Measurements from ENCODE around the gene RIT1.

The RIT1 gene

DNA sequence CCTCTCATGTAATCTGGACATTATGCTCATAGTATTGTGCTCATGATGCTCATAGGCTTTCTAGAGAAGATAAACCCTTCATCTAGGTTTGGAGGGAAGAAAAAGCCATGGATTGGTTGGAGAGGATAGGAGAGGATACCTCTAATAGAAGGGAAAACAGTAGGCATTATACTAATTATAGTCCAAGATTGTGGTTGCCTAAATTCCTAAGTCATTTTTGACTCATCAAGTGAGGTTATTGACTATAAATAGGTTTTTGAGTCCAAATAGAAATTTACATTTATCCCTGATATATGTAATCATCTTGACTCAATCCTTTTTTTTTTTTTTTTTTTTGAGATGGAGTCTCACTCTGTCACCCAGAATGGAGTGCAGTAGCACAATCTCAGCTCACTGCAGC lies 46.8 kb downstream of the RIT1 start:
- peak; percentile 11 for FAIRE-seq
- TF ChIP-seq, protein P1, sequence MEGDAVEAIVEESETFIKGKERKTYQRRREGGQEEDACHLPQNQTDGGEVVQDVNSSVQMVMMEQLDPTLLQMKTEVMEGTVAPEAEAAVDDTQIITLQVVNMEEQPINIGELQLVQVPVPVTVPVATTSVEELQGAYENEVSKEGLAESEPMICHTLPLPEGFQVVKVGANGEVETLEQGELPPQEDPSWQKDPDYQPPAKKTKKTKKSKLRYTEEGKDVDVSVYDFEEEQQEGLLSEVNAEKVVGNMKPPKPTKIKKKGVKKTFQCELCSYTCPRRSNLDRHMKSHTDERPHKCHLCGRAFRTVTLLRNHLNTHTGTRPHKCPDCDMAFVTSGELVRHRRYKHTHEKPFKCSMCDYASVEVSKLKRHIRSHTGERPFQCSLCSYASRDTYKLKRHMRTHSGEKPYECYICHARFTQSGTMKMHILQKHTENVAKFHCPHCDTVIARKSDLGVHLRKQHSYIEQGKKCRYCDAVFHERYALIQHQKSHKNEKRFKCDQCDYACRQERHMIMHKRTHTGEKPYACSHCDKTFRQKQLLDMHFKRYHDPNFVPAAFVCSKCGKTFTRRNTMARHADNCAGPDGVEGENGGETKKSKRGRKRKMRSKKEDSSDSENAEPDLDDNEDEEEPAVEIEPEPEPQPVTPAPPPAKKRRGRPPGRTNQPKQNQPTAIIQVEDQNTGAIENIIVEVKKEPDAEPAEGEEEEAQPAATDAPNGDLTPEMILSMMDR (IDR thresholded peaks at IDR 0.05; ENCODE audit: insufficient read depth, missing control alignments), result no peak
- no peak for DNase-seq (ENCODE audit: insufficient read length, low spot score)

DNA sequence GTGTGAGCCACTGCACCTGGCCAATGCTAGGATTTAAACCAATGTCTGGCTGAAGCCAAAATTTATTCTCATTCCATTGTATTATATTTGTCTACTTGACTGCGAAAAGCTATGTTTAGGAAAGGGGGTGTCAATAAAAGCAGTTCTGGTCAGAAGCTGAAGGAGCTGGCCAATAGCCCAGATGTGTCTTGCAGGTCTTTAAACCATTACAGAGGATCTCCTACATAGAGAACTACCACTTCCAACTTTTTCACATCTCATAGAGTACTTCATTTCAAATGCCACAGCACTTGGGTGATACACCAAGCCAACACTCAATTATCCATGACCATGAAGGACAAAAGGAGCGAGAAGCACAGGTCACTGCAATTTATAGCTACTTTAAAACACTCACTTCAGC lies 49.3 kb downstream of the RIT1 start:
- TF ChIP-seq, protein P1 (IDR thresholded peaks at IDR 0.05; ENCODE audit: insufficient read depth, missing control alignments), result no peak
- FAIRE-seq, result no peak

DNA sequence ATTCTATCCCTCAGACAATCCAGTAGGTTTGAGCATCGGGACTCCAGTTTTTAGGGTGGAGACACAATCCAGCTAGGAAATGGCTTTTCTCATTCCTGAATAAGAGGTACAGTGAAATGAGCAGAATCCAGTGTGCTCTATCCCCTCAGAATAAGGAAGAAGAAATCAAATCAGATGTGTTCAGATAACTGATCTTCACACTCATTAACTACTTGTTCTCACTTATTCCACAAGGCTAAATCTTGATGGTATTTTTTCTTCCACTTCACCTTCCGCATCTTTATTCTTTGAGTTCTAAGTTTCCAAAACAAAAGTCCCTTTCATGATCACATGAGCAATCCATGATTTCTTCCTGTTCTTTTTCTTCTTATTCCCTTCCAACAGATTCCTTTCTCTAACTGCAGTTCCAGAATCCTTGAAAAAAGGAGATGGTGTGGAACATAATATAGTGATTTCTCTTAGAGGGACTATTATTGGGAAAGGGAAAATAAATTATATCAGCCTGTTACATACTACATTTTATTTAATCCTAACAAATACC lies 50.1 kb downstream of the RIT1 start:
- TF ChIP-seq, protein P1 (IDR thresholded peaks at IDR 0.05; ENCODE audit: insufficient read depth, missing control alignments), result no peak
- peak; percentile 89 for FAIRE-seq
- DNase-seq (ENCODE audit: insufficient read length, low spot score), result no peak

More for the DNA sequence above, 49.3 kb downstream of the RIT1 start:
- DNase-seq (ENCODE audit: insufficient read length, low spot score), result no peak

DNA sequence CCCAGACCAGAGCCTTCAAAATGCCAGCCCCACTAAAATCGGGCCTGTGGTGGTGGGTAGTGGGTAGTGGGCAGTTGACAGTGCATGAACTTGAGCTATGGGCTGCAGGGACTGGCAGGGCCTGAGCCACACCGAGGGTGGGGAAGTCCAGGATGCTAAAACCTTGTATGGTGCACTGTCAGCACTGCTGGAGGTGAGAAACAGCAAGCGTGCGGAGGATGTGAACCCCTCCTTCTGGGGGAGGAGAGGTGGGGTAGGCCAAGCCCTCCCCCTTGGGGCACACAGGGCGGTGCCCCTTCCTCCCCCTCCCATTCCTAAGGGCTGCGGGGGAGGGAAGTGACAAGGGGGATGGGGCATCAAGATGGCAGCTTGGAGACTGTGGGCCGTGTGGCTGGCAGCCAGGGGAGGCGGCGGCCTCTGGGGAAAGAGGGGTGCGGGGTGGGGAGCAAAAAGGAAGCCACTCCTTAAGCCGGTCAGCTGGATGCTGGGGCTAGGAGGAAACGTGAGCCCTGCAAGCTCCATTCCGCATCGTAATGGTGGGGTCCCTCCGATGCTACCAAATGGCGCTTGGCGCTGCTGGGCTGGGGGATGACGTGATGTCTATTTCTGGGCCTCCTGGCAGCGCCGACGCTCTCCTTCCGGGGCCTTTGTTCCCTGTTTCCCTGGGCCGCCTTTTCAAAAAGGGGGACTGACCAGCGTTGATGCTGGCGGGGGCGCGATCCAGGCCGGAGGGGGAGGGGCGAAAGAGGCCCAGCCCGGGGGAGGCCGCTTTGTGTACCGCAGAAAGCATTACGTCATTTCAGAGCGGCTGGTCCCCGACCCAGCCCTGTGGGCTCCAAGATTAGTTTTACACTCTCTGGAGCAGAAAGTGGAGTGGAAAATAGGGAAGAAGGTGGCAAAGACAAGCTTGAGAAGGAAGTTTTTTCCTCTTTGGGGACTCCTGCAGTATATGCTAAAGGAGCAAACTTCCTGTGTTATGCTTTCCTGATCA lies 51.0 kb downstream of the RIT1 start:
- DNase-seq (ENCODE audit: insufficient read length, low spot score), result peak; percentile 71
- no peak for FAIRE-seq
- TF ChIP-seq, protein P1 (IDR thresholded peaks at IDR 0.05; ENCODE audit: insufficient read depth, missing control alignments), result no peak

DNA sequence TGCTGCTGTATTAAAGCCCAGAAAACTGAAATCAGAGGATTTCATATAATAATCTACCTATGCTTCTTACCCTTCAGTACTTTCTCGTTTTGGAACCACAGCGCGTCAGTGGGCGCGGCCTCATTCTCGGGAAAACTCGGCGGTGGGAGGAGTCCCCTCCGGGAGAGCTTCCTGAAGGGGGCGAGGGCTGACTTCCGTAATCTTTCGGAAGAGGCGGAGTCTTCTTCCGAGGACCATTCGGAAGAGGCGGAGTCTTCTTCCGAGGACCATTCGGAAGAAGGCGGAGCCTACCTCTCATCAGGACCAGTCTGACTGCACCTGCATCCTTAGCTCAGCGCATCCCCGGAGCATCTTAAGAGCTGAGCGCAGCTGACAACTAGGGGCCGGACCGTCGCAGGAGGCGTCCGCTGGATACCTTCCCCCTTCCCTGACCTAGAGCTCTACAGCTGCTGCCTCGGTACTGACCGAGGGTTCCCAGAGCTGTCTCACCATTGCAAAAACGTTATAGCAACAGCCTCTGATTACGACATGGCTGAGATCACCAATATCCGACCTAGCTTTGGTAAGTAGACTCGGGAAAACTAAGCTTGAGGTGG lies 51.8 kb downstream of the RIT1 start, which contains the start of gene SYT11:
Gene SYT11, plus strand, starts transcription at position 334 of the 596 bp plus-strand sequence. Its CDS starts 195 bp downstream, at position 529.
- peak; percentile 82 for FAIRE-seq
- TF ChIP-seq, protein P1 (IDR thresholded peaks at IDR 0.05; ENCODE audit: insufficient read depth, missing control alignments), result no peak
- peak; percentile 73 for DNase-seq (ENCODE audit: insufficient read length, low spot score)

DNA sequence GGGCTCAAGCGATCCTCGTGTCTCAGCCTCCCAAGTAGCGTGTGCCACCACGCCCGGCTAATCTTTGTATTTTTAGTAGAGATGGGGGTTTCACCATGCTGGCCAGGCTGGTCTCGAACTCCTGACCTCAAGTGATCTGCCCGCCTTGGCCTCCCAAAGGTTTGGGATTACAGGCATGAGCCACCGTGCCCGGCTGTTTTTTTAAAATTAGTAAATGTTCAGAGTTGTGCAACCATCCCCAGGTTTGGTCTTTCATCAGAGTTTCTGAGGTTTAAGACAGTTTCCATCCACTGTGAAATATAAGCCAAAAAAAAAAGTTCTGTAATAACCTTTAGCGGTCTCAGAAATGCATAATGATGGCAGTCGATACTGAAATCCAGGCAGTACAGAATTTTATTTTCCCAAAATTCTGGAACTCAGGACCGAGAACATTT lies 52.3 kb downstream of the RIT1 start:
- TF ChIP-seq, protein P1 (IDR thresholded peaks at IDR 0.05; ENCODE audit: insufficient read depth, missing control alignments), result no peak
- FAIRE-seq (no peak), DNase-seq (ENCODE audit: insufficient read length, low spot score) (no peak)
